Left hindlimb (tissue), 1 donor: ENCODE measurements around the gene KRT7.
A peak's percentile ranks its signal among the peaks of the same experiment; 100 is the strongest.
"Not testable (repeated sequence)": the region's sequence is repeated elsewhere in the genome, so short reads cannot be mapped to it uniquely, and the experiment has no call there.

Experiments
- DNase-seq: peaks from one replicate; pipeline ENCODE4 v3.0.0-alpha.2; 2018

Gene KRT7

DNA sequence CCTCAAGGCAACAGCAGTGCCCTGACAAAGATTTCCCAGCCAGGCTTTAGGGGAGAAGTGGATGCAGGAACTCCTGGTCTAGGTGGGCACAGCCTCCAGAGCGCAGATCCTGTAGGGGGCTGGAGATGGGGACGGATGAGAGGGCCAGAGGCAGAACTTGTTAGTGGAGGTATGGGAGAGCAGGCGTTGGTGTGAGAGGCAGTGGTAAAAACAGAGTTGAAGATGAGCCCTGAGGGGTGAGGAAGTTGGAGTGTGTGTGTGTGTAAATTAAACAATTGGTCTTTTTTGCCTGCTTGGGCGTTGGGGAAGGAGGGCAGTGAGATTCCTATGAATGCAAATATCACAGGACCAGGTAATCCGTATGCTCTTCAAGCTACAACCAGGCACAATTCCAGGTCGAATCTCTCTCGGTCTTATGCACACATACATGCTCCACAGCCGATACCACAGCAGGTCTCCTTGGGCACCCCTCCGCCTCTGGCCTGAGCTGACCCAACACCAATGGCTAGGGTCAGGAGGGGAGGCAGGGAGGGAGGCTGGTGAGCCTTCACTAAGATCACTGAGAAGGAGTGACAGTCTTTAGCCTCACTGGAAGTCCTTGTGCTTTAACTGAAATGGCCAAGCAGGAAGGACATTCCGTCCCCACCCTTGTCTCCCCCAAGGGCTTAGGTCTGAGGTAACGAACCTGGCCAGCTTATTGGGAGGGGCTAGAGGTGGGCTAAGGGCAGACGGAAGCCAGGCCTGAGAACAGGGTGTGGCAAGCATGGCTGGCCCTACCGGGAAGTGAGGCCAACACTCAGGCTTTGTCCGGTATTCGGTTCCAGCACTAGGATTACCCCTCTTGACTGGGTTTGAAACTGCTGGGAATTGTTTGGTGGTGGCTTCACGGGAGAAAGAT is 1.5 kb upstream of the KRT7 start:
- no peak for DNase-seq

DNA sequence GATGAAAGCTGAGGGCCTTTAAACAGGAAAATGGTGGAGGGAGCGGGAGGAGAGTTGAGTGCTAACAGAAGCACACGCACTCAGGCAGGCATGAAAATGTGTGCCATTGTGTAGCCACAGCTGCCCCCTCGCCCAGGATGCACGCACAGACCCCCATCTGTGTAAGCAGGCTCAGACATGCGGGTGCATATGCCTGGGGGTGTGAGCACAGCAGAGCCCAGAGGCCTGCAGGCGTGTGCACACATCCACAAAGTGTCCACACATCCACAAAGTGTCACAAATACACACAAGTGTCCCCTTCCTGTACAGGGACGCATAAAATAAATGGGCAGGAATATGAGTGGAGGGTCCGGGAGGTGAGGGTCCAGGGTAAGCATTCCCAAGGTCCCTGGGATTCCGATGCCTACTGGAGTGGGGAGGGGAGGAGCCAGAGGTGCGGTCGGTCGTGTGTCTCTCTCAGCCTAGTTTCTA is 805 bp upstream of the KRT7 start:
- no peak for DNase-seq

DNA sequence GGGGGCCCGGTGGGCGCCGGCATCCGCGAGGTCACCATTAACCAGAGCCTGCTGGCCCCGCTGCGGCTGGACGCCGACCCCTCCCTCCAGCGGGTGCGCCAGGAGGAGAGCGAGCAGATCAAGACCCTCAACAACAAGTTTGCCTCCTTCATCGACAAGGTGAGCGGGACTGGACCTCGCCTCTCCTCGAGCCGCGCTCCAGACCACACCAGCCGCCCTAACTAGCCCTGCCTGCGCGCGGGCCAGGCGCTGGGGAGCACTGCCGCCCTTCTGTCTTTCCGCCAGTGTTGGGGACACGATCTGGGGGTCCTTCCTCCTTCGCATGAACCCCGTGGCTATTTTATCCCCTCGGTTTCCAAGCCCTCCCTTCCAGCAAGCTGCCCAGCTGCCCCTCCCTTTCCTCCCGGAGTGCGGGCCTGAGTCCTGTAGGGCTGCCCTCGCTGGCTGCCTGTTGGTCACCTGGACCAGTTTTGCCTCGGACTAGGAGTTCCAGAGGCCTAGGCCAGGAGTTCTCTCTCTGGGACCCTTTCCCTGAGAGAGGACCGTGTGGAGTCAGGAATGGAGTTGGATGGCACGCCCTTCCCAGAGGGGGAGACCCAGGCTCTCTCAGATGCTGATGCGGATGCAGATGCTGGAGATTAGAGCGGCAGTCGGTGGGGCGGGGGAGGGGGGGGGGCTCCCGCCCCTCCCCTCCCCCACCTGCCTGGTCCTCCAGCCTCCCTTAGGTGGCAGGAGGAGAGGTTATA is 592 bp downstream of the KRT7 start:
- no peak for DNase-seq

DNA sequence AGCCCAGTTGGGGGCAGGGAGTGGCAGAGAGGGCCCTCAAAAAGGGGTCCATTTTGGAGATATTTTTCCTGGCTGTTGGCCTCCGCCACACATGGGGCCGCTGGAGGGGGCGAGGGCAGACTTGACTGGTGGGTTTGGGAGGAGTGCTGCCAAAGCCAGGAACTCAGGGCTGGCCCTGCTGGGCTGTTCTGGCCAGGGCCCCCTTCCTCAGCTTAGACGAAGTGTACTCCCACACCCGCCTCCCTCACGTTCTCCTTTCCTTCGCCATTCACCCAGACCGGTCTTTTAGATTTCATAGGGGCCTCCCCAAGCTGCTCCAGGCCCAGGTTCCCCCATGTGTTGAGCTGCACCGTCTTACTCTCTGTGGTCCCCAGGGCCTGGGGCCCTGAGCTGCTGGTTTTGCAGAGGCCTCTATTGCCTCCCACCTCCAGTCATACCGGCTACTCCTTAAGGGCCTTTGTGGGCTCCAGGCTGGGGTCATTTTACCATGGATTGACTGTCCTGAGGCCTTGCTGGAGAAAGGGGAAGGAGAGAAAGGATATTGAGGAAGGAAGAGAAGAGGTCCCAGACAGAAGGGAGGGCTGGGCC is 1.3 kb downstream of the KRT7 start:
- no peak for DNase-seq

DNA sequence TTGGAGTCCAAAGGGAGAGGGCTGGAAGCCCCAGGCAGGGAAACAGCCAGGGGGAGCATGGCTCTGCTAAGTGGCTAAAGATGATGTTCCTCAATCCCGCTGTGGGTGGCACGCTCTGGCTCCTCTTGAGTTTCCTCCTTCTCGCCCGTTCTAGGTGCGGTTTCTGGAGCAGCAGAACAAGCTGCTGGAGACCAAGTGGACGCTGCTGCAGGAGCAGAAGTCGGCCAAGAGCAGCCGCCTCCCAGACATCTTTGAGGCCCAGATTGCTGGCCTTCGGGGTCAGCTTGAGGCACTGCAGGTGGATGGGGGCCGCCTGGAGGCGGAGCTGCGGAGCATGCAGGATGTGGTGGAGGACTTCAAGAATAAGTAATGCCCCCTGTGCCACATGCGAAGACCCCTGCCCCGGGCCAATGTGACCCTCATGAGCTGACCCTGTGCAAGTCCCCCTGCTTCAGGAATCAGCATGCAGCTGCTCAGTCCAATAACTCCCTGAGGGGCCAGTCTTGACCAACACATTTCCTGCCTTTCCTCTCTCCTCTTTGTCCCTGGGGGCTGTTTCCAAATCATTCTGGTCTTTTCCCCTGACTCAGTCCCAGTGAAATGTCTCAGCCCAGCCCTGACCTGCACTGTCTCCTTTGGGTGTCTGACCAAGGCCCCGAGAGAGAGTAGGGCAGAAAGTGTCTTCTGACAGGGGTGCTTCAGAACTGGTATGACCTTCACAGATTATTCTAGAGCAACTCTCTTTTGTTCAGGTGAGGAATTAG is 2.1 kb downstream of the KRT7 start:
- no peak for DNase-seq

DNA sequence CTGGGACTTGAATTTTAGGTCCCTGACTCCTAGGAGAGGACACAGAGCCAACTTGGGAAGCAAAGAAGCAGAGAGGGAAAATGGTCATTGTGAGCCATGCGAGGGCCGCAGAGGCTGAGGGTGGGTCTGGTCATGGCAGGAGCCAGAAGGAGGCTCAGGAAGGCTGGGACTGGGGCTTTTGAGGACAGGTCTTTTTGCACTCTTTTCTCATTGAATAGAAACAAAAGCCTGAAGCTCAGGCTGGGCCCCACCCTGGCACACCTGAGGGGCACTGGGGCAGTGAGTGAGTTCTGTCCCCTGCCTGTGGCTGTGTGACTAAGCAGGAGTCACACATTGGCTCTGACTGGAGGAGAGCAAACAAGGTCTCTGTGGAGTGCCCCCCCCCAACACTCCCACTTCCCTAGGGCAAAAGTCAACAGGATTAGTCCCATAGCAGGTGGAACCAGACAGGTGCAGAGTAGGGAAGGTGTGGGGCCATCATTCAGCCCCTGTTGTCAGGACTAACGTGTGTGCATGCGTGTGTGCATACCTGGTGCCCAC is 2.8 kb downstream of the KRT7 start:
- no peak for DNase-seq

DNA sequence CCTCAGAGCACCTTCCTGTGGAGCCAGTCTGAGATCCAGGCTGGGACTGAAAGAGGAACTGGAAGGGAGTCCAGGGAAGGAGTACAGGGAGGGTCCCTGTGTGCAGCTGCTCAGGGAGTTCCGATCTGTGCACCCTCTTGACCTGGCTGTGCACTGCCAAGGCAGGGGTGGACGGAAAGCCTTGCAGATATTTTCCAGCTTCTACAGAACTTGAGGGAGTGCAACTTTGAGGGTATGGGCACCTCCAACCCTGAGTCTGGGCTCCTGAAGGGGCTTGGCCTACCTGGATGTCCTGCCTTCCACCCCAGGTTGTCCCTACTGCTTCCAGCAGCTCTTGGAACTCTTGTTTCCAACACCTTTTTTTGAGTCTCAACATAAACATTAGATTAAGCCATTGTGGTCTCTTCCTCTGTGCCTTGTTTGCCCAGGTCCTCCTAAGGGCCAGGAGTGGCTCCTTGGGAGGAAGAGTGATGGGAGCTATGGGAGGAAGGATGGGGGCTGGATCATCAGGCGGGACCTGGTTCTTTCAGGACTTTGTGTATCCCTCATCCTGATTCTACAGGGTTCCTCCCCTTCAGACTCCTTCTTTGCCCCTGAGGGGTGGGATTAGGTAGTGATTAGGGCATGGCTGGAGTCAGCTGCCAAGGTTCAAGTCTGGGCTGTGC is 3.5 kb downstream of the KRT7 start:
- DNase-seq = no peak

DNA sequence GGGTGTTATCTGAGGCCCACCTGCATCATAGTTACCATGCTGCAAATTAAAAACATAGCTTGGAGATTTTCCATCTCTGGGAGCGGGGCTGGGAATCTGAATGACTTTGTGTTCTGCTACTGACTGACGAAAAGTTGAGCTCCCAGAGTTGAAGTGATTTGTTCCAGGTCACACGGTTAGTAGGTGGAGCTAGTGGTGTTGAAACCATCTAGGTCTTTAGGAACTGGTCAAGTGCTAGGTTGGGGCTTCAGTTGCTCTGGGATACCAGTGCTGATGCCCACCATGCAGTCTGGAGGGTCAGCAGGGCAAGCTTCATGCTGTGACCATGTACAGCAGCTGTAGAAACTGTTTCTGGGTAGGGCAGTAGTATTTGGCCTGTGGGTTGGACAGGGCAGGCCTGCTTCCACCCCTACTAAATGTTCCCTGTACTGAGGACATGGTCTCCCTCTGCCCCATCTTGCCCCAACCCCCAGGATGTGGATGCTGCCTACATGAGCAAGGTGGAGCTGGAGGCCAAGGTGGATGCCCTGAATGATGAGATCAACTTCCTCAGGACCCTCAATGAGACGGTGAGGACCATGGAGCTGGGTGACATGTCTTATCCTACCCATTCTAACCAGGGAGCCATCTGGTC is 5.3 kb downstream of the KRT7 start:
- DNase-seq = no peak

DNA sequence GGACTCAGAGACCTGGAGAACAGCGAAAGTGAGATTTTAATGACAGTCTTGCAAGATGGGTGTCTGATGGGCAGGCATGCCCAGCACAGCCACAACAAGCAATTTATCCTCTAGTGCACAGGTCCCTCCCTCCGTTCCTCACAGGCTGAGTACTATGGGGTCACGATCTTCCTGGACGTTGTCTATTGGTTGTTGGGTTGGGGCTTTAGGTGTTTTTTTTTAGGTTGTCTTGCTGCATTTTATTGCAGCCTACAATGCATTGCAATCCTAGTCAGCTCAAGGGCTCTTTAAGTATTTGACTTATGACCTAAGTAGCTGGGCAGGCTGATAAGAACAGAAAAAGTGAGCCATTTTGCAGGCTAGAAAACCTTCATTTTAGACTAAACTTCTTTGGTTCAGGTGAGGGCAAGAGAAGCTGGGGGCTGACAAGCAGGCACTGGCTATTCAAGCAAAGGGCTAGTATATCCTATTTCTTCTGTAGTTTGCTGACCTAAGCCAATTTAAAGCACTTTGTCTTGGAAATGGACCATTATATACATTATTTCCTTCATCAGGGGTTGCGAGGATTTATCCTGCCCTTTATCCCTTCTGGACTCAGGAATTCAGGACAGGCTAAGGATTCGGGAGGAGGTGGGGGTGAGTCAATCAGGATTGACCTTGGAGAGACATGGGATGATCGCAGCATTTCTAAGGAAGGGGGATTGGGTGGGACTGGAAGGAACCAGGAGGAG is 6.0 kb downstream of the KRT7 start:
- no peak for DNase-seq

DNA sequence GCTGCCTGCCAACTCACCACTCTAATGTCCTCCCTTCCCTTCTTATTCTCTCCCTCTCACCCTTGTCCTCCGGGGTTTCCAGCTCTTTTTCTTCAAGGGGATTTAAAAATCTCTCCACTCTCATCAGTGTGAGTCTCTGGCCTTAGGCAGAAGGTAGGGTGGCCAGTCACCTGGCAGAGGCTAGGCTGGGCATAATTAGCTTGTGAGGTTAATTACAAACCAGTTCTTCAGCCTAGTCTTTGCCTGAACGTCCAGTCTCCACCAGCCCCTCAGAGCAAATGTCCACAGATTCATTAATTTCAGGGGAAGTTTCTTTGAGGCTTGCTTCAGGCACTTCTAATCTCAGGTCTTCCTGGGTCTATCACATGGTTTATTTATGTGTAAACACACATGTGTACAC is 6.7 kb downstream of the KRT7 start:
- DNase-seq = no peak

DNA sequence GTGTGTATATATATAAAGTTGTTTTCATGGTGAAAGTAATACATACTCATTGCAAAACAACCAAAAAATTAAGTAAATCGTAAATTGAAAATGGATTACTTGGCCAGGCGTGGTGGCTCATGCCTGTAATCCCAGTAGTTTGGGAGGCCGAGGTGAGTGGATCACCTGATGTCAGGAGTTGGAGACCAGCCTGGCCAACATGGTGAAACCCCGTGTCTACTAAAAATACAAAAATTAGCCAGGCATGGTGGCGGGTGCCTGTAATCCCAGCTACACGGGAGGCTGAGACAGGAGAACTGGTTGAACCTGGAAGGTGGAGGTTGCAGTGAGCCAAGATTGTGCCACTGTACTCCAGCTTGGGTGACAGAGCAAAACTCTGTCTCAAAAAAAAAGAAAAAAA is 7.2 kb downstream of the KRT7 start:
- DNase-seq = not testable (repeated sequence)

DNA sequence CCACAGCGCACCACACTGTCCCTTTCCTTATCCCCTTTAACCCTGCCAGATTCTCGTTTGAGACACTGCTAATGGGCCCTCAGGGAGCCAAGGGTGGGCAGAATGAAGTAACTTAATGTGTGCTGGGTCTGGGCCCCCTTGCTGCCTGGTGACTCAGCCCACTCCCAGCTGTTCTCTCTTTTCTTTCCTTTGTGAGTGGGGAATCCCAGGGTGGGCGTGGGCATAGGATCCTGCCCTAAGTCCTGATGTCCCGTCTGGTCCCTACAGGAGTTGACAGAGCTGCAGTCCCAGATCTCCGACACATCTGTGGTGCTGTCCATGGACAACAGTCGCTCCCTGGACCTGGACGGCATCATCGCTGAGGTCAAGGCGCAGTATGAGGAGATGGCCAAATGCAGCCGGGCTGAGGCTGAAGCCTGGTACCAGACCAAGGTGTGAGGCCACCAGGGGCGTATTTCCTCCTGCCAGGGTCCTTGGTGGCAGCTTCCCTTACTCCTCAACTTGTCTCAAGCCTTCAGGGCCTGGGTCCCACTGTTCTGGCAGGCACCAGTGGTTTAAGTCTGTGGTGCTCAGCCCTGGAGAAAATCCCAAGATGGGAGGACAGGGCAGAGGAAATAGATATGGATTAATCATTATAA is 8.3 kb downstream of the KRT7 start:
- no peak for DNase-seq

DNA sequence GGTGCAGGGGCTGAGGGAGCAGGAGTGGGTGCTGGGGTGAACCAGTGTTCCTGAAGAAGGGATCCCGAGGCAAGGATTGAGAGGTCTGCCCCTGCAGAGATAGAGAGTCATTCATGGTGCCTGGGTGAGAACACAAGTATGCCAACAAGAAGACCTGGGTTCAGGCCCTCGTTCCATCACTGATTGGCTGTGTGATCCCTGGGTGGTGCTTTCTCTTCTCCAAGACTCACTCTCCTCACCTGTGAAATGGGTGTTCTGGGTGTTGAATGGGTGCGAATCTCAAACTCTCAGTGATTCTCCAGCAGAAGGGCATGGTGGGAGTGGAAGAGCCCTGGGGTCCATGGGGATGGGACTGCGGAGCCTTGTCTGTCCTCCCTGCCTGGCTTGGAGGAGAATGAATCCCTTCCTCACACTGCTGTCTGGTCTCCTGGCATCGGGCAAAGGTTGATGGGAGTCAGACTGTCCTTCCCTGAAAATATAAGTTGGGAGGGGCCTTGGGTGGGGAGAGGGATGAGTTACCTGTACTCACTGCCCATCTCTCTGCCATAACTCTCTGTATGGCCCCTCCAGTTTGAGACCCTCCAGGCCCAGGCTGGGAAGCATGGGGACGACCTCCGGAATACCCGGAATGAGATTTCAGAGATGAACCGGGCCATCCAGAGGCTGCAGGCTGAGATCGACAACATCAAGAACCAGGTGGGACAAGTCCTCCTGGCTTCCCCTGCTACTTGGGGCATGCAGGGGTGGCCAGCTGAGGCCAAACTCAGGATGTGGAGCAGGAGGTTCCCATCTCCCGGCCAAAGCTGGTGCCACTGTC is 9.6 kb downstream of the KRT7 start:
- DNase-seq = no peak

DNA sequence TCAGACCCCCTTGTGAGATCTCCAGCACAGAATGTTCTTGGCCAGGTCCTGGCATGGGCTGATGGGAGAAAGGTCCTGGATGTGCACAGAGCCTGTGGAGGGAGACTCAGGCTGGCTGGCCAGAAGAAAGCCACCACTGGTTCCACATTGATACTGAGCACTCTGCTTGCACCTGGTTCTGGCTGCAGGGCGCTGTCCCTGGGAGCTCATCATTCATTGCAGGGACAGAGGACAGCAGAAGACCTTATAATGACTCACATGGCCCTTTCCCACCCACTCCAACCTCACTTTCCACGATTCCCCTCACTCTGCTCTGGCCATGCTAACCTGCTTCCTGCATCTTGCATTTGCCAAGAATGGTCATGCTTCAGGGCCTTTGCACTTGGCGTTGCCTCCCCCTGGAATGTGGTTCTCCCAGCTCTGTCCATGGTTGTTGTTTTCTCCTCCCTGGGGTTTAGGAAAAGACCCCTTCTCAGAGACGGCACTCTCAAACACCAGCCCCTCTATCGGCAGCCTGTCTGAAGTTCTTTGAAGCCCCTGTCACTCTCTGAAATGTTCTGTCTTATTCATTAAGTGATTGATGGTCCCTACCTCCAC is 10.3 kb downstream of the KRT7 start:
- no peak for DNase-seq

DNA sequence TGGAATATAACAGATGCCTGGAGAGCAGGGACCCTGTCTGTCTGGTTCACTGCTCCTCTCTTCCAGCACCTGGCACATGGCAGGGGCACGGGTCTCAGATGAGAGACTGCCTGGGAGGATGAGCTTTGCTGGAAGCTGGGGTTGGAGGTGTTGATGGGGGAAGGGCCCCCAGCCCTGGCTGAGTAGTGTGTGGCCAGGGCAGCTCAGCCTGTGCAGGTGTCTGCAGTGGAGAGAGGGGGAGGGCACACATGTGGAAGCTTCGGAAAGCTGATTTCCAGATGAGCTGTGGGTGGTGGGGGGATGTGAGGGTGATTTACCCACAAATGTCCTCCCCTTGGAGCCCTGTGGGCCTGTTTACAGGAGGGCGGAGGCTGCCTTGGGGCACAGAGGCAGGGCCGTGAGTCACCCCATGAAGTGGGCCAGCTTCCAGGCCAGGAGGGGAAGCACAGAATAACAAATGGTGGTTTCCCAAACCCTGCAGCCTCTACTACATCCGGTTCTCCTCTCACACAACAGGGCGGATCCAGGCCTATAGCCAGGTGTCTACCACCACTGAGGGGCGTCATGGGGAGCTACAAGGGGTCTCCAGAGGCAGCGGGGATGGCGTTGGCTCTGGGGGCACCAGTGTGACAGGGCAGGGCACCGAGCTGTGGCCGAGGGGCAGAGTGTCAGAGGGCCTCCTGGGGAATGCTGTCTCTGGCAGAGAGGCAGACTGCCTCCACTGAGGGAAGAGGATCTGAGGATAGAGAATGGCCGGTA is 11.0 kb downstream of the KRT7 start:
- DNase-seq = peak; percentile 41

DNA sequence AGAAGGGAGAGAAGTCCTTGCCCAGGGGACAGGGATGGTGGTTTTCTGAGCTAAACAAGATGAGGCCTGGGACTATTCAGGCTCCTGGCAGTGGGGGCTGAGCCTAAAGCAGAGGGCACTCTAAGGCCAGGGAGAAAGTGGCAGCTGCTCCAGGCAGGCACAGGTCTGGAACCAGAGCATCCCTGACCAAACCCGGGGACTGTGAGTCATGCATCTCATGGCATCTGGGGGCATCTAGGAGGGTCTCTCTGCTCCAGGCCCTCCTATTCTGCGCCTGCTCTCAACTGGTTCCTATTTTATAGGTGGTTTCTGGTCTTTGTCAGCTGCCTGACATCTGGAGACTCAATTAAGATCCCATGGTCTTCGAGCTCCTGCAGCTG is 11.6 kb downstream of the KRT7 start:
- DNase-seq = no peak

DNA sequence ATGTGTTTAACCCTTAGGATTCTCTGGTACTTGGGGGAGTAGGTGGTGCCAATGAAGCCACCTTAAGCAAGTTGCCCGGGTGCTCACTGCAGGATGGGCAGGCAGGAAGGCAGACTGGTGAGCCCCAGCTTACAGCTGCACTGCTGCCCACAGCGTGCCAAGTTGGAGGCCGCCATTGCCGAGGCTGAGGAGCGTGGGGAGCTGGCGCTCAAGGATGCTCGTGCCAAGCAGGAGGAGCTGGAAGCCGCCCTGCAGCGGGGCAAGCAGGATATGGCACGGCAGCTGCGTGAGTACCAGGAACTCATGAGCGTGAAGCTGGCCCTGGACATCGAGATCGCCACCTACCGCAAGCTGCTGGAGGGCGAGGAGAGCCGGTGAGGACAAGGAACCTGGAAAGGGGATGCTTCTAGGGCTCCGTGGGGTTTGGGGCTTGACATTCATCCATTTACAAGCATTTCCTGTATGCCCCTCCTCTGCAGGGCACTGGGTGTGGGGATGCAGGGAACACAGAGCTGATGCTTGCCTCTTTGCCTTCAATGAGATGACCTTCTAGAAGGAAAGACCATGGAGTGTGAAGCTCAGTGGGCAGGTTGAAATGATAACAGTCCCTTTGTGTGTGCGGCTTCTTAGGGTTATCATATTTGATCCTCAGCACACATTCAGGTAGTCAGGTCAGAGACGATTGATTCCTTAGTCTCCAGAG is 12.4 kb downstream of the KRT7 start:
- DNase-seq = no peak
